ENCODE data around the gene DNPEP. TPM values are rescaled to one million over a fixed set of nuclear protein-coding genes. Genes with fewer than 3 reads are reported as not detected.

The DNPEP gene
- total RNA-seq, 3 donors from 2014 or later (not counting 1 experiment from before 2014, with no cell fraction given), result 97.8 to 112 (median 103) TPM

DNA sequence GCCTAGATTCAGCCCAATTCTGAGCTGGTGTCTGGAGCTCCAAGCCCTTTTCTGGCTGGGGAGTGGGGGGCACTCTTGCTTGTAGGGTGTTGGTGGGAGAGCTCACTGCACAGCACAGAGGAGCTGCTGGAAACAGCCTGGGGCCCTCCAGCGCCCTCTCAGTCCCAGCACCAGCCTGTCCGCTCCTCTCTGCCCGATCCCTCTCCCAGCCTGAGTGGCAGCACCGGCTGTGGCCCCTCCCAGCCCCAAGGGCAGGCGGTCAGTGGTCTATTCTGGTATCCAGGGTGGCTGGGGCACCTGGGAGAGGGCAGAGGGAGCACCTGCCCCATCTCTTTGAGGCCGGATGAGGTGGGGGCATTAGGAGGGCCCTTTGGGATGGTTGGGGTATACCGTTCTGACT, 17.2 kb upstream of the DNPEP start:
- intact Hi-C loops (cut with micrococcal nuclease), result loop anchor here (5.0 kb wide), 1 partner anchor 237 kb away; no protein-coding TSS in a partner anchor
- TF ChIP-seq, protein P1, sequence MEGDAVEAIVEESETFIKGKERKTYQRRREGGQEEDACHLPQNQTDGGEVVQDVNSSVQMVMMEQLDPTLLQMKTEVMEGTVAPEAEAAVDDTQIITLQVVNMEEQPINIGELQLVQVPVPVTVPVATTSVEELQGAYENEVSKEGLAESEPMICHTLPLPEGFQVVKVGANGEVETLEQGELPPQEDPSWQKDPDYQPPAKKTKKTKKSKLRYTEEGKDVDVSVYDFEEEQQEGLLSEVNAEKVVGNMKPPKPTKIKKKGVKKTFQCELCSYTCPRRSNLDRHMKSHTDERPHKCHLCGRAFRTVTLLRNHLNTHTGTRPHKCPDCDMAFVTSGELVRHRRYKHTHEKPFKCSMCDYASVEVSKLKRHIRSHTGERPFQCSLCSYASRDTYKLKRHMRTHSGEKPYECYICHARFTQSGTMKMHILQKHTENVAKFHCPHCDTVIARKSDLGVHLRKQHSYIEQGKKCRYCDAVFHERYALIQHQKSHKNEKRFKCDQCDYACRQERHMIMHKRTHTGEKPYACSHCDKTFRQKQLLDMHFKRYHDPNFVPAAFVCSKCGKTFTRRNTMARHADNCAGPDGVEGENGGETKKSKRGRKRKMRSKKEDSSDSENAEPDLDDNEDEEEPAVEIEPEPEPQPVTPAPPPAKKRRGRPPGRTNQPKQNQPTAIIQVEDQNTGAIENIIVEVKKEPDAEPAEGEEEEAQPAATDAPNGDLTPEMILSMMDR (IDR thresholded peaks at IDR 0.05), result no peak
- H3K4me3 ChIP-seq (ENCODE audit: low read length), result no peak overlapping the region

GRCh38 chr2:219404291-219404910, 16.7 kb upstream of the DNPEP start:
- H3K27ac ChIP-seq (ENCODE audit: low read length), result no peak overlapping the region
- Mint-ChIP-seq H3K4me1 (peaks cover 0 to 11% of the 10 kb centered on the region in 2 donors), H3K27ac (no peak overlapping the region), H3K36me3 (no peaks in the 10 kb centered on the region), H3K9me3 (no peaks in the 10 kb centered on the region), H3K27me3 (ENCODE audit: low read depth in 2 of 2) (peaks cover 21% of the 10 kb centered on the region in 2 donors), H3K4me3 (no peak overlapping the region)
- no peaks in the 10 kb centered on the region for H3K36me3 ChIP-seq (ENCODE audit: control insufficient read depth, insufficient read depth, low read length)
- no peaks in the 10 kb centered on the region for H3K27me3 ChIP-seq (ENCODE audit: control insufficient read depth, insufficient read depth, low read length)
- H3K4me1 ChIP-seq (ENCODE audit: control insufficient read depth, insufficient read depth, low read length), result no peaks in the 10 kb centered on the region
- intact Hi-C loops (cut with micrococcal nuclease), result loop anchor here (5.0 kb wide), 1 partner anchor 238 kb away; no protein-coding TSS in a partner anchor
- WGBS (ENCODE audit: insufficient coverage), result 86% methylated on average over 10 of the region's 10 CpGs
- H3K9me3 ChIP-seq (ENCODE audit: control insufficient read depth, insufficient read depth, low read length), result no peaks in the 10 kb centered on the region
- TF ChIP-seq, protein P1 (IDR thresholded peaks at IDR 0.05), result no peak
- ATAC-seq (no peak), DNase-seq (no peak)
- no peak overlapping the region for H3K4me3 ChIP-seq (ENCODE audit: low read length)

More for the DNA sequence above, 17.2 kb upstream of the DNPEP start:
- 79% methylated on average over 7 of the region's 7 CpGs for WGBS (ENCODE audit: insufficient coverage)
- H3K36me3 ChIP-seq (ENCODE audit: control insufficient read depth, insufficient read depth, low read length), result no peaks in the 10 kb centered on the region
- no peak overlapping the region for H3K27ac ChIP-seq (ENCODE audit: low read length)
- Mint-ChIP-seq H3K27me3 (ENCODE audit: low read depth in 2 of 2) (peaks cover 21 to 24% of the 10 kb centered on the region in 2 donors), H3K4me1 (peaks cover 0 to 11% of the 10 kb centered on the region in 2 donors), H3K9me3 (no peaks in the 10 kb centered on the region), H3K27ac (no peak overlapping the region), H3K4me3 (no peak overlapping the region), H3K36me3 (no peaks in the 10 kb centered on the region)
- no peak for ATAC-seq
- no peaks in the 10 kb centered on the region for H3K27me3 ChIP-seq (ENCODE audit: control insufficient read depth, insufficient read depth, low read length)
- no peaks in the 10 kb centered on the region for H3K9me3 ChIP-seq (ENCODE audit: control insufficient read depth, insufficient read depth, low read length)
- no peaks in the 10 kb centered on the region for H3K4me1 ChIP-seq (ENCODE audit: control insufficient read depth, insufficient read depth, low read length)
- DNase-seq, result no peak

- Histone ChIP-seq H3K4me3 (ENCODE audit: low read length) (no peak overlapping the region), H3K27ac (ENCODE audit: low read length) (no peak overlapping the region), H3K4me1 (ENCODE audit: control insufficient read depth, insufficient read depth, low read length) (no peaks in the 10 kb centered on the region), H3K9me3 (ENCODE audit: control insufficient read depth, insufficient read depth, low read length) (no peaks in the 10 kb centered on the region), H3K27me3 (ENCODE audit: control insufficient read depth, insufficient read depth, low read length) (no peaks in the 10 kb centered on the region), H3K36me3 (ENCODE audit: control insufficient read depth, insufficient read depth, low read length) (no peaks in the 10 kb centered on the region)
- Mint-ChIP-seq H3K27me3 (ENCODE audit: low read depth in 2 of 2) (peaks cover 19 to 21% of the 10 kb centered on the region in 2 donors), H3K4me1 (peaks cover 0 to 11% of the 10 kb centered on the region in 2 donors), H3K36me3 (no peaks in the 10 kb centered on the region), H3K4me3 (no peak overlapping the region), H3K9me3 (no peaks in the 10 kb centered on the region), H3K27ac (no peak overlapping the region)
- DNase-seq, result no peak
- TF ChIP-seq, protein P1 (IDR thresholded peaks at IDR 0.05), result no peak
- 89% methylated on average over 9 of the region's 9 CpGs for WGBS (ENCODE audit: insufficient coverage)
- ATAC-seq, result no peak
- intact Hi-C loops (cut with micrococcal nuclease), result loop anchor here (1.0 to 5.0 kb wide), 3 partner anchors 55 to 238 kb away; no protein-coding TSS in a partner anchor
Measured at GRCh38 chr2:219403861-219404260, 16.1 kb upstream of the DNPEP start.

Measured in natural killer cell (primary cell).